GM13977 (cell line): ENCODE data around the gene MRPL20.
"Not testable (repeated sequence)": the region's sequence is repeated elsewhere in the genome, so short reads cannot be mapped to it uniquely, and the experiment has no call there.

ENCODE experiments used
- DNase-seq: peaks from one replicate; pipeline ENCODE4 v3.0.0; 2012; ENCODE audit warnings: low spot score
- CTCF ChIP-seq: IDR thresholded peaks from 2 replicates; pipeline ENCODE4 v1.5.1; 2012; ENCODE audit warnings: mild to moderate bottlenecking, control low read depth; ENCODE audit not compliant: insufficient read depth; ENCODE audit errors: extremely low read depth, missing control alignments
- in situ Hi-C: fragments of 300-500 bp; cut with MboI; formaldehyde crosslinking; loops from one replicate; pipeline ENCODE4 v1.12.0; 2022; ENCODE audit warnings: low sequenced_read_pairs, low pct_unique_long_range_greater_than_20kb, mixed read lengths, inconsistent platforms; ENCODE audit not compliant: unreplicated experiment

MRPL20 gene

GRCh38 chr1:1418464-1419362, 11.6 kb upstream of the MRPL20 start:
- peak; percentile 42 for DNase-seq

GRCh38 chr1:1417825-1418463, 10.9 kb upstream of the MRPL20 start:
- in situ Hi-C loops = not testable (repeated sequence)
- DNase-seq = peak; percentile 57

More at GRCh38 chr1:1418464-1419362, 11.6 kb upstream of the MRPL20 start:
- TF ChIP-seq CTCF = no peak
- in situ Hi-C loops = no loop called here

GRCh38 chr1:1417396-1417795, 10.3 kb upstream of the MRPL20 start:
- DNase-seq, in situ Hi-C loops: not testable (repeated sequence)

- DNase-seq = no peak
- no peak for TF ChIP-seq CTCF
- in situ Hi-C loops = no loop called here
These were observed 8.7 kb upstream of the MRPL20 start for GRCh38 chr1:1415751-1416150.

- in situ Hi-C loops, DNase-seq: not testable (repeated sequence)
These were observed 5.3 kb upstream of the MRPL20 start for GRCh38 chr1:1412311-1412902.

GRCh38 chr1:1411626-1412025, 4.5 kb upstream of the MRPL20 start:
- in situ Hi-C loops = no loop called here
- no peak for TF ChIP-seq CTCF
- no peak for DNase-seq

GRCh38 chr1:1410238-1410637, 3.1 kb upstream of the MRPL20 start:
- in situ Hi-C loops, DNase-seq: not testable (repeated sequence)

- in situ Hi-C loops = no loop called here
- DNase-seq = no peak
- no peak for TF ChIP-seq CTCF
These were observed 684 bp upstream of the MRPL20 start for GRCh38 chr1:1407636-1408318.
